ENCODE measurements around the gene LCOR. TPM values are rescaled to one million over a fixed set of nuclear protein-coding genes. Genes with fewer than 3 reads are reported as not detected.

Gene LCOR
- total RNA-seq, 4 donors from 2014 or later, result 47.2 to 86.4 (median 60.0) TPM

- WGBS, 2 donors (ENCODE audit: low coverage in 1 of 2), result 68 to 71% methylated on average over 2 of the region's 2 CpGs
- Histone ChIP-seq H3K9me3 (no peaks in the 10 kb centered on the region), H3K4me1 (peaks cover 7 to 25% (median 9%) of the 10 kb centered on the region in 4 donors), H3K27ac (no peak overlapping the region), H3K4me3 (no peak overlapping the region), H3K36me3 (no peaks in the 10 kb centered on the region), H3K27me3 (no peaks in the 10 kb centered on the region)
- TF ChIP-seq POLR2AphosphoS5 (IDR thresholded peaks at IDR 0.05), result no peak
- TF ChIP-seq CTCF (IDR thresholded peaks at IDR 0.05), result no peak
- no peak for TF ChIP-seq EP300 (IDR thresholded peaks at IDR 0.05; ENCODE audit: low read depth)
- TF ChIP-seq POLR2A (IDR thresholded peaks at IDR 0.05), result no peak
- DNase-seq, result no peak
- intact Hi-C loops (cut with DNase I; ENCODE audit: low total_unique reads), result no loop called here
- in situ Hi-C loops (cut with MboI; ENCODE audit: low pct_ligation_motif_present in 1 of 4, low pct_unique_long_range_greater_than_20kb in 1 of 4, low sequenced_read_pairs in 3 of 4), result loop anchor here in 1 of 4 donors (10.0 kb wide), 1 partner anchor 57 kb away; no protein-coding TSS in a partner anchor
Observed at GRCh38 chr10:96858038-96858705, 26.1 kb downstream of the LCOR start.

GRCh38 chr10:96858706-96859050 is 26.6 kb downstream of the LCOR start:
- H3K4me1 ChIP-seq, result peaks cover 7 to 30% (median 12%) of the 10 kb centered on the region in 4 donors
- no peaks in the 10 kb centered on the region for H3K9me3 ChIP-seq
- TF ChIP-seq POLR2AphosphoS5 (IDR thresholded peaks at IDR 0.05), result no peak
- no peak for TF ChIP-seq EP300 (IDR thresholded peaks at IDR 0.05; ENCODE audit: low read depth)
- no peak for TF ChIP-seq CTCF (IDR thresholded peaks at IDR 0.05)
- TF ChIP-seq POLR2A (IDR thresholded peaks at IDR 0.05), result no peak
- no peak overlapping the region for H3K27ac ChIP-seq
- no peak for DNase-seq
- no peak overlapping the region for H3K4me3 ChIP-seq
- H3K36me3 ChIP-seq, result no peaks in the 10 kb centered on the region
- no peaks in the 10 kb centered on the region for H3K27me3 ChIP-seq
- in situ Hi-C loops (cut with MboI; ENCODE audit: low pct_ligation_motif_present in 1 of 4, low pct_unique_long_range_greater_than_20kb in 1 of 4, low sequenced_read_pairs in 3 of 4) (loop anchor here in 1 of 4 donors (10.0 kb wide), 1 partner anchor 56 kb away; no protein-coding TSS in a partner anchor), intact Hi-C loops (cut with DNase I; ENCODE audit: low total_unique reads) (no loop called here)
- 62 to 77% methylated on average over 2 of the region's 2 CpGs for WGBS, 2 donors (ENCODE audit: low coverage in 1 of 2)

GRCh38 chr10:96860631-96861277 is 28.7 kb downstream of the LCOR start:
- H3K27ac ChIP-seq, result no peak overlapping the region
- no peaks in the 10 kb centered on the region for H3K36me3 ChIP-seq
- peaks cover 7 to 51% (median 30%) of the 10 kb centered on the region in 4 donors for H3K4me1 ChIP-seq
- H3K9me3 ChIP-seq, result no peaks in the 10 kb centered on the region
- in situ Hi-C loops (cut with MboI; ENCODE audit: low pct_ligation_motif_present in 1 of 4, low pct_unique_long_range_greater_than_20kb in 1 of 4, low sequenced_read_pairs in 3 of 4) (no loop called here), intact Hi-C loops (cut with DNase I; ENCODE audit: low total_unique reads) (no loop called here)
- DNase-seq, result no peak
- TF ChIP-seq EP300 (IDR thresholded peaks at IDR 0.05; ENCODE audit: low read depth) (no peak), POLR2A (IDR thresholded peaks at IDR 0.05) (no peak), CTCF (IDR thresholded peaks at IDR 0.05) (no peak), POLR2AphosphoS5 (IDR thresholded peaks at IDR 0.05) (no peak)
- H3K4me3 ChIP-seq, result no peak overlapping the region
- WGBS, 2 donors (ENCODE audit: low coverage in 1 of 2), result 70 to 82% methylated on average over 5 of the region's 5 CpGs
- H3K27me3 ChIP-seq, result no peaks in the 10 kb centered on the region

- Histone ChIP-seq H3K27me3 (no peaks in the 10 kb centered on the region), H3K27ac (peak overlapping the region; percentile 10 to 60 (median 28)), H3K36me3 (no peaks in the 10 kb centered on the region), H3K4me3 (no peak overlapping the region), H3K9me3 (no peaks in the 10 kb centered on the region), H3K4me1 (peaks cover 0 to 31% (median 22%) of the 10 kb centered on the region in 4 donors)
- 43 to 63% methylated on average over 1 to 3 of the region's 3 CpGs for WGBS, 2 donors (ENCODE audit: low coverage in 1 of 2)
- in situ Hi-C loops (cut with MboI; ENCODE audit: low pct_ligation_motif_present in 1 of 4, low pct_unique_long_range_greater_than_20kb in 1 of 4, low sequenced_read_pairs in 3 of 4) (no loop called here), intact Hi-C loops (cut with DNase I; ENCODE audit: low total_unique reads) (no loop called here)
- TF ChIP-seq CTCF (IDR thresholded peaks at IDR 0.05) (no peak), POLR2AphosphoS5 (IDR thresholded peaks at IDR 0.05) (peak in 2 of 3 donors; percentile 57 to 70)
- no peak for DNase-seq
Observed at GRCh38 chr10:96863922-96864543, 31.9 kb downstream of the LCOR start.
